Effector memory CD8-positive, alpha-beta T cell (primary cell): ENCODE results near the gene NADSYN1.

Source experiments
- ATAC-seq: fragments of 150-1000 bp; cut with Tn5 transposase; replicated peaks from 2 replicates; pipeline ENCODE4 v1.10.0; 2021; ENCODE audit warnings: mild to moderate bottlenecking, moderate library complexity
- DNase-seq, 3 experiments: peaks; one replicate each; pipeline ENCODE4 v3.0.0; 2021
- H3K27ac Mint-ChIP-seq, 2 donors: one replicate each; pipeline ENCODE4 v1.8.0; 2022; ENCODE audit warnings: mild to moderate bottlenecking in 2 of 2, mixed read lengths in 2 of 2, moderate library complexity in 2 of 2
- H3K27me3 Mint-ChIP-seq, 2 donors: one replicate each; pipeline ENCODE4 v1.8.0; 2022; ENCODE audit warnings: mixed read lengths in 2 of 2
- H3K36me3 Mint-ChIP-seq: one replicate; pipeline ENCODE4 v1.8.0; 2022; ENCODE audit warnings: mild to moderate bottlenecking, moderate library complexity, mixed read lengths; ENCODE audit not compliant: insufficient read depth
- H3K4me1 Mint-ChIP-seq, 2 donors: one replicate each; pipeline ENCODE4 v1.8.0; 2022; ENCODE audit warnings: low read depth in 2 of 2, mixed read lengths in 2 of 2
- H3K4me3 Mint-ChIP-seq, 2 donors: one replicate each; pipeline ENCODE4 v1.8.0; 2022; ENCODE audit warnings: mild to moderate bottlenecking in 2 of 2, mixed read lengths in 2 of 2, moderate library complexity in 2 of 2
- H3K9me3 Mint-ChIP-seq, 2 donors: one replicate each; pipeline ENCODE4 v1.8.0; 2022; ENCODE audit warnings: mixed read lengths in 2 of 2

NADSYN1 gene

DNA sequence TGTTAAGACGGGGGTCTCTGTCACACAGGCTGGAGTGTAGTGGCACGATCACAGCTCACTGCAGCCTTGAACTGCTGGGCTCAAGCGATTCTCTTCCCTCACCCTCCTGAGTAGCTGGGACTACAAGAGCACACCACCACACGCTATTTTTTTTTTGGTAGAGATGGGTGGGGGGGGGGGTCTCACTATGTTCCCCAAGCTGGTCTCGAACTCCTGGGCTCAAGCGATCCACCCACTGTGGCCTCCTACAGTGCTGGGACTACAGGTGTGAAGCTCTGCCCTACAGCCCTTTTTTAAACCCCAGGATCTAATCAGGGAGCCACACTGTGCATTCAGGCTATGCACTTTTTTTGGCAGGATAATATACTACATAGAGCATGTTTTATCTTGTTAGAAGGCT, 3.4 kb upstream of the NADSYN1 start:
- H3K27ac Mint-ChIP-seq, result peak overlapping the region; percentile 81 to 94
- peak overlapping the region; percentile 77 to 83 for H3K4me3 Mint-ChIP-seq
- H3K36me3 Mint-ChIP-seq, result peaks cover 29% of the 10 kb centered on the region
- DNase-seq (no peak), ATAC-seq (no peak)
- H3K27me3 Mint-ChIP-seq, result no peaks in the 10 kb centered on the region
- H3K9me3 Mint-ChIP-seq, result no peaks in the 10 kb centered on the region
- peaks cover 43 to 45% of the 10 kb centered on the region in 2 donors for H3K4me1 Mint-ChIP-seq

DNA sequence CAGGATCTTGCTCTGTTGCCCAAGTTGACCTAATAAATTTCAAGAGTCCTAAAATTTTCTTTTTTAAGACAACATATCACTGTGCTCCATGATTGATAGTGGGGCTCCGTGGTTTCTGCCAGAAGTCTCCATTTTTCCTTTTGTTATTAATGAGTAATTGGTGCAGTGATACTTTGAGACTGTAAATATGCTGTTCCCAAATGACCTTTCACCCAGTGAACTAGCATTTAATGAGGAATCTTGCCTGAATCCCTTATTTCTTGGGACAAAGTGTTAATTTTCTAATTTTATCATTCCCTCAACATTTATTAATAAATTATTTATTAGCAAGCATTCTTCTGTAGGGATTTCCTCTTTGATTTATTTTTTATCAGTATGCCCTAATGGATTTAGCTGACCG, 2.5 kb upstream of the NADSYN1 start:
- H3K4me3 Mint-ChIP-seq, result no peak overlapping the region
- H3K9me3 Mint-ChIP-seq, result no peaks in the 10 kb centered on the region
- no peaks in the 10 kb centered on the region for H3K27me3 Mint-ChIP-seq
- peaks cover 34% of the 10 kb centered on the region for H3K36me3 Mint-ChIP-seq
- H3K4me1 Mint-ChIP-seq, result peaks cover 49 to 50% of the 10 kb centered on the region in 2 donors
- DNase-seq (no peak), ATAC-seq (no peak)
- H3K27ac Mint-ChIP-seq, result no peak overlapping the region

DNA sequence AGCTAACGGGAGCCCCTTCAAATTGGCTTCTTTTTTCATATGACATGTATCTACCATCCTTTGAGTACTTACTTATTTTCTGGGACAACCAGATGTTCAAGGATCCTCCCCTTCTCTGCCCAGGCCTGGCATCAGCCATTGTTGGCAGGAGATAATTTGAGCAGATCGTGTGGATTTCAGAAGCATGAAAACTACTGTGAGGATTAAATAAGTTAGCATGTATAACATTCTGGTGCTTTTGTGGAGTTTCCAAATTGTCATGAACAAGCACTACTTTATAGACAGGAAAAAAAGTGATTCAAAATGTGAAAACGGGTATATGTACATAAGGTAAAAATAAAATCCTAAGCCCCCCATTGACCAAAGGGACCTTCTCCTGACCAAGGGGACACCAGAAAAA, 2.1 kb upstream of the NADSYN1 start:
- DNase-seq (no peak), ATAC-seq (no peak)
- Mint-ChIP-seq H3K4me3 (peak overlapping the region in 1 of 2 donors; percentile 91), H3K27ac (no peak overlapping the region), H3K27me3 (no peaks in the 10 kb centered on the region), H3K36me3 (peaks cover 33% of the 10 kb centered on the region), H3K9me3 (no peaks in the 10 kb centered on the region), H3K4me1 (peaks cover 50 to 53% of the 10 kb centered on the region in 2 donors)

DNA sequence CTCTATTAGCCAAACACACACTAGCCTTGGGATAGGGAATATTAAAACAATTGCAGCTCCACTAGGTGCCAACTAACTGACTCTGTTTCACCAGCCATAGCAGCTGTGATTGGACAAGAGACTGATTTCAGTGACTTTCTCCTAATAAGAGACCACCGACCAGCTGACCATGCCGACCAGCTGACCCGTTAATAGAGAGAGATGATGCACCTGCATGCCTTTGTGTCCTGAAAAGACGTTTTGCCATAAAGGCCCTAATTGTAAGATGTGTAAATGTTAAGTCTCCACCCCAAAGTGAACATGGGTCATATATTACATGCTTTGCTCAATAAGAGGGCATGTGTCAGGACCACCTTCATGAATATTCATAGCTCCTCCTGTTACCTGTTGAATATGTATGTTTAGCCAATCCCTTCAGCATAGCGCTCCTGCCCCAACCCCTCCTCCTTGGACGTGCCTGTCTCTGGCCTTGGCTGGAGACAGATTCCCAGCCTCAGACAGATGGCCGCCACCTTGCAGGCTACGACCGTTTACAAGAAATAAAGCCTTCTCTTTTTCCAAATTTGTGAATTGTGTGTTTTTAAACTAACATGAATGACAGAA, 1.3 kb upstream of the NADSYN1 start:
- Mint-ChIP-seq H3K4me3 (peak overlapping the region; percentile 87 to 91), H3K27ac (peak overlapping the region; percentile 85 to 86), H3K9me3 (no peaks in the 10 kb centered on the region), H3K4me1 (peaks cover 56 to 61% of the 10 kb centered on the region in 2 donors), H3K27me3 (no peaks in the 10 kb centered on the region), H3K36me3 (peaks cover 39% of the 10 kb centered on the region)
- DNase-seq, result peak in 1 of 3 experiments; percentile 5
- no peak for ATAC-seq

DNA sequence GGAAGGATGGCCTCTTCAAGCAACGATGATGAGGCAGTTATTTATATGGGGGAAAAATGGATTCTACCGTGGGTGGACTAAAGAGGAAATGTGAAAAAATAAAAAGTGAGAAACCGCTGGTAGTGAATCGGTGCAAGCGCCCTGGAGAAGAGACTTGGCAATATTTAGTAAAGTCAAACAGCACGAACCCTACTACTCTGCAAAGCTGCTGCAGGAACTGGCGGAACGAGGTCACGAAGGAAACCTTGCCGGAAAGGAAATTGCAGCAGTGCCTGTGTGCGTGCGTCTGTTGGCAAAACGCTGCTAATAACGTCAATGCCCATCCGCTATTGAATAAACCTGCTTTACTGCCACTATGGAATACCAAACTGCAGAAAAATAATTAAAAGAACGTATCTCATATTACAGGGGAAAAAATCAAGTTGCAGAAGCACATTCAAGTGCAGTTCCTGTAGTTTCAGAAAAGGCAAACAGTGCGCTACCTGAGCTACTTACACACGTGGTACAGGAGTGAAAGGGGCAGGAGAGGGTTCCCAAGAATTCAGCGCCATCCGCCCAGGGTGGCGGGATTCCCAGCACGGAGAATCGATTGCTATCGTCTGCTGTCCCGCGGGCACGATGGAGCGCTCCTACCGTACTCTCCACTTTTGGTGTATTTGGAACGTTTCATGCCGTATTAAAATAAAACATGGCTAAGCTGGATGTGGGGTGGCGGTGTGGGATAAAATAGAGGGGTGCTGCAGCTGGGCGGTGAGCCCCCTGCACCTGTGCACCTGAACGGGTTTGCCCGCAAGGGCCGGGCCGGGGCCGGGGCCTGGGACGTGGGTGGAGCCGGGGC, 585 bp upstream of the NADSYN1 start:
- H3K4me3 Mint-ChIP-seq, result peak overlapping the region; percentile 87 to 91

DNA sequence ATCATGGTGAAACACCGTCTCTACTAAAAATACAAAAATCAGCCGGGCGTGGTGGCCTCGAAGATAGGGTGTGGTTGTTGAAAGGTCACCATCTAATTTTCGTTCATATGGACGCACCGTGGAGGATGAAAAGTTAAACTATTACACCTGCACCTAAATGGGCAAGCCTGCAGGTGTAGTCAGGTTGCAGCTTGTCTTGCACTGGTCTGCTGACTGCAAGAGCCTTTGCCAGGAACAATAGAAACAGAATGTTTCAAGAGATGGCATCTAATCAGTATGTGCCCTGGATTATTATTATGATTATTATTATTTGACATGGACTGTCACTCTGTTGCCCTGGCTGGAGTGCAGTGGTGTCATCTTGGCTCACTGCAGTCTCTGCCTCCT, 908 bp downstream of the NADSYN1 start:
- DNase-seq, result no peak
- H3K4me1 Mint-ChIP-seq, result peaks cover 50 to 64% of the 10 kb centered on the region in 2 donors
- H3K4me3 Mint-ChIP-seq, result peak overlapping the region; percentile 87 to 91
- H3K27ac Mint-ChIP-seq, result peak overlapping the region; percentile 85 to 86
- no peaks in the 10 kb centered on the region for H3K27me3 Mint-ChIP-seq
- H3K36me3 Mint-ChIP-seq, result peaks cover 50% of the 10 kb centered on the region
- no peak for ATAC-seq
- H3K9me3 Mint-ChIP-seq, result no peaks in the 10 kb centered on the region

More for the DNA sequence above, 585 bp upstream of the NADSYN1 start:
- H3K27me3 Mint-ChIP-seq, result no peaks in the 10 kb centered on the region
- peak overlapping the region; percentile 85 to 86 for H3K27ac Mint-ChIP-seq
- H3K36me3 Mint-ChIP-seq, result peaks cover 44% of the 10 kb centered on the region
- H3K9me3 Mint-ChIP-seq, result no peaks in the 10 kb centered on the region
- ATAC-seq (peak; percentile 53), DNase-seq (peak; percentile 54 to 61 (median 59))
- H3K4me1 Mint-ChIP-seq, result peaks cover 55 to 61% of the 10 kb centered on the region in 2 donors

DNA sequence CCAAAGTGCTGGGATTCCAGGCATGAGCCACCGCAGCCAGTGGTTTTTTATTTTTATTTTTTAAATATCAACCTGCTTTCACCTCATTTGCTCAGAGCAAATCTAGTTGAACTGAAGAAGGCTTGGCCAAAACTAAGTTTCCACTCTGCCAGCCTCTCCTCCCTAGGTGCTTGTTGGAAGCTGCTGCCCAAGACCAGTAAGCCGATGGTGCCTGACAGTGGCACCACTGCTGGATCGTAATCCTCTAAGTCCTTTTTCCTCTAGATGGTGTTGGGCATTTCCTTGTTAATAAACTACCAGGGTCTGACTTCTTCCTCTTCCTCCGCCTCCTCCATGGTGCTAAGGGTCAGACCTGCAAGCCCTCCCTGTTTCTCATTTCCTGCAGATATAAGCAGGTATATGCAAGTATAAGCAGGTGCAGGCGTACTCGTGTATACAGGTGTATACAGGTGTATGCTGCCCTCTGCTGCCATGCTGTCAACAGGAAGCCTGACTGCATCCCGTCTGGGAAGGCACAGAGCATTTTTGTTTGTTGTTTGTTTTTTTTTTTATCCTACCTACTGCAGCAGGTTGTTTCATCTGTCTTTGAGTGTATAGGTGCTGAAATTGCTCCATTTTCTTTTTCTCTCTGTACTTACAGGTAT, 1.6 kb downstream of the NADSYN1 start:
- H3K4me1 Mint-ChIP-seq, result peaks cover 47 to 59% of the 10 kb centered on the region in 2 donors
- peak; percentile 11 to 21 (median 13) for DNase-seq
- H3K4me3 Mint-ChIP-seq, result peak overlapping the region; percentile 87 to 91
- peak overlapping the region in 1 of 2 donors; percentile 63 for H3K27ac Mint-ChIP-seq
- ATAC-seq, result no peak
- H3K9me3 Mint-ChIP-seq, result no peaks in the 10 kb centered on the region
- peaks cover 53% of the 10 kb centered on the region for H3K36me3 Mint-ChIP-seq
- no peaks in the 10 kb centered on the region for H3K27me3 Mint-ChIP-seq

DNA sequence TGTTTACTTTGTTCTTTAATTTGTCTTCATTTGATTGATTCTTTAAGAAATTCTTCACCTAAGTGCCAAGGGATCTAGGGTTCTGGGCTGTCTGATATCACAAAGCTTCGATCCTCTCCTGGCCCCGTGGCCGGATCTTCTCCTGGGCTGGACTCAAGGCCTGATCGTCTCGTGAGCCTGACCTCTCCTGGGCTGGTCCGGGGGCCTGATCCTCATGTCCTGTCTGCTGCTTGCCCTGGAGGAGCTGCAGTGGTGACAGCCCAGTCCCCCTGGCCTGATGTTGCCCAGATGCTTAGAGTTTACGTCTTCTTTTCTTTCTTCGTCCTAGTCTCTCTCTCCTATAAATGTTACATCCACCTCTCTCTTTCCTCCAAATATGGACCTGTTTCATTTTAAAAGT, 3.3 kb downstream of the NADSYN1 start:
- ATAC-seq (no peak), DNase-seq (no peak)
- H3K4me3 Mint-ChIP-seq, result no peak overlapping the region
- peak overlapping the region in 1 of 2 donors; percentile 28 for H3K27ac Mint-ChIP-seq
- peaks cover 49 to 64% of the 10 kb centered on the region in 2 donors for H3K4me1 Mint-ChIP-seq
- peaks cover 69% of the 10 kb centered on the region for H3K36me3 Mint-ChIP-seq
- no peaks in the 10 kb centered on the region for H3K27me3 Mint-ChIP-seq
- no peaks in the 10 kb centered on the region for H3K9me3 Mint-ChIP-seq

DNA sequence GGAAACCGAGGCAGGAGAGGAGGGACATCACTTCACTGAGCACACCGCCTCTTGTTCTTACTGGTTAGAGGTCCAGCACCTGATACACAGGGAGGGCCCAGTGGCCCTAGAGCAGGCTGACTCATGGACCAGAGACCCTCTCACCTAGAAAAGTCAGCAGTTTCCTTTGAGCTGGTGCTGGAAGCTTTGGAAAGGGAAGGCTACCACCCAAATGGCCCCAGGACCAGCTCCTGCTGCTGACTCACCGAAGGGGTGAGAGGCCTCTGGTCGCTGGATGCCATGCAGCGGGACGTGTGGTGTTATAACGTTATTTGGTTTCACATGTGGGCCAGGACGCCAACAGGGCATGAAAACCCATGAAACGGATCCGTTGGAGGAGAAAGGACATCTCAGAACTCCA, 3.8 kb downstream of the NADSYN1 start:
- Mint-ChIP-seq H3K27me3 (no peaks in the 10 kb centered on the region), H3K9me3 (no peaks in the 10 kb centered on the region), H3K4me1 (peaks cover 48 to 60% of the 10 kb centered on the region in 2 donors), H3K4me3 (no peak overlapping the region), H3K36me3 (peaks cover 69% of the 10 kb centered on the region), H3K27ac (peak overlapping the region in 1 of 2 donors; percentile 28)
- no peak for DNase-seq
- ATAC-seq, result no peak

DNA sequence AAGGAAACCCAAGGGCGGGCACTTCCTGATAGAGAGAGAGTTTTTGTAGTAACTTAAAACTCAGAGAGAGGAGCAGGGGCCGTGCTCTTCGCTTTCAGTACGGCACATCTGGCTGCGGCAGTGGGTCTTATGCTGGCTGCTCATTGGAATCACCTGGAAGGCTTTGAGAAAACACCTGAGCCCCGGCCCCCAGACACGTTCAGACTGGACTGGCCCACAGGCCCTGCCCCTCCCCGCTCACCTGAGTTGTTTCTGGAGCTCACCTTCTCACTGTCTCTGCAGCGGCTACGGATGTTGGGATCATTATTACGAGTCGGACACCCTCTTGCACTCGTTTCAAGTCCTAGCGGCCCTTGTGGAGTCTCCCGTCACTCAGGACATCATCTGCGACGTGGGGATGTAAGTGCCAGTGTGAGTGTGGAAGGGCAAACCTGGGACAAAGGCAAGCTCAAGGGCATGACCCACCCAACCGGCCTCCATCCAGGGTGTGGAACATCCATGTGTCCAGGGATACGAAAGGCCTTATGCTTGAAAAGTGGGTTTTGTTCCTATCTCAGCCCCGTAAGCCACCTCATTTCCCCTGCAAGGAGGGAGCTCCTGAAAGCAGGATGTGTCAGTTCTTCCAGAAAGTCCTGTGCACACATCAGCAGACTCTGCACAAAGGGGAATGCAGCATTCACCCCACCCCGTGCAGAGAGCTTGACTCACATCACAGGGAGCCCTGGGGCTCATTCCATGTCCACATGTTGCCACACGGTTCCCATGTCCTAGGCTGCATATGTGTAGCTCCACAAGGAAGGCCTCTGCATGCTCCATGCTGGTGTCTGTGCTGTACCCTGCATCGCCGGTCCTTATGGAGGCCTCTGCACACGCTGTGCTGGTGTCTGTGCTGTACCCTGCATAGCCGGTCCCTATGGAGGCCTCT, 5.4 kb downstream of the NADSYN1 start:
- Mint-ChIP-seq H3K4me1 (peaks cover 41 to 51% of the 10 kb centered on the region in 2 donors), H3K27ac (no peak overlapping the region), H3K27me3 (no peaks in the 10 kb centered on the region), H3K36me3 (peaks cover 67% of the 10 kb centered on the region), H3K9me3 (no peaks in the 10 kb centered on the region), H3K4me3 (no peak overlapping the region)
- no peak for ATAC-seq
- DNase-seq, result no peak

DNA sequence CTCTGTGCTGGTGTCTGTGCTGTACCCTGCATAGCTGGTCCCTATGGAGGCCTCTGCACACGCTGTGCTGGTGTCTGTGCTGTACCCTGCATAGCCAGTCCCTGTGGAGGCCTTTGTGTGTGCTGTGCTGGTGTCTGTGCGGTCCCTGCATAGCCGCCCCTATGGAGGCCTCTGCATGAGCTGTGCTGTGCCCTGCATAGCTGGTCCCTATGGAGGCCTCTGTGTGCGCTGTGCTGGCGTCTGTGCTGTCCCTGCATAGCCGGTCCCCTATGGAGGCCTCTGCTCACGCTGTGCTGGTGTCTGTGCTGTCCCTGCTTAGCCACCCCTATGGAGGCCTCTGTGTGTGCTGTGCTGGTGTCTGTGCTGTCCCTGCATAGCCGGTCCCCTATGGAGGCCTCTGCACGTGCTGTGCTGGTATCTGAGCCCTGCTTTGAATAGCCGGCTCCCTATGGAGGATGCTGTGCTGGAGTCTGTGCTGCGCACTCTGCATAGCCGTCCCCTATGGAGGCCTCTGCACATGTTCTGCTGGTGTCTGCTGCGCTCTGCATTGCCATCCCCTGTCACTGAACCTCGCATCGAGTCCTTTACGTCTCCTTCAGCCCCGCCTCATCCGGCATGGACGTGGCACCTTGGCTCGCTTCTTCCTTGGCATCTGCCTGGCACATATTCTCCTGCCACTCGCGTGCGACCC, 6.2 kb downstream of the NADSYN1 start:
- no peaks in the 10 kb centered on the region for H3K9me3 Mint-ChIP-seq
- DNase-seq (no peak), ATAC-seq (no peak)
- H3K36me3 Mint-ChIP-seq, result peaks cover 68% of the 10 kb centered on the region
- no peaks in the 10 kb centered on the region for H3K27me3 Mint-ChIP-seq
- H3K27ac Mint-ChIP-seq, result no peak overlapping the region
- no peak overlapping the region for H3K4me3 Mint-ChIP-seq
- peaks cover 37 to 44% of the 10 kb centered on the region in 2 donors for H3K4me1 Mint-ChIP-seq

DNA sequence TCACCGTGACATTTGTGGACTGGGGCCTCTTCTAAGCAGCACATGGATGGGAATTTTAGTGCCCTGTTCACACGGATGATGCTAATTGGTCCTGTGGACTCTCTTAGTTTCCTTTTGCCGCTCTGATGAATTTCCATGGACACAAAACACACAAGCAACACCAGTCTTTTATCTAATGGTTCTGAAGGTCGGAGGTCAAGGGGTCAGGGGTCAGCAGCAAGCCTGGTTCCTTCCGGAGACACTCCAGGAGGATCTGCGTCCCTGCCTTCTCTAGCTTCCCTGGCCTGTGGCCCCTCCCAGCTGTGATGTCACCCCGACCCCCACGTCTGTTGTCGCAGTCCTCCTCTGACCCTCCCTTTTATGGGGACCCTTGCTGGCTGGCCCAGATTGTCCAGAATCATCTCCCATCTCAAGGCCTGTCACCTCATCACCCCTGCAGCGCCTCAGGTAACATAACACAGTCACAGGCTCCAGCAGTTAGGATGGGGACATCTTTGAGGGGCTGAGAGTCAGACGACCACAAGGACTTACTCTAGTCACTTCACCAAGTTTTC, 6.8 kb downstream of the NADSYN1 start:
- no peaks in the 10 kb centered on the region for H3K27me3 Mint-ChIP-seq
- peaks cover 74% of the 10 kb centered on the region for H3K36me3 Mint-ChIP-seq
- H3K27ac Mint-ChIP-seq, result peak overlapping the region in 1 of 2 donors; percentile 39
- ATAC-seq (no peak), DNase-seq (no peak)
- H3K4me3 Mint-ChIP-seq, result no peak overlapping the region
- H3K9me3 Mint-ChIP-seq, result no peaks in the 10 kb centered on the region
- peaks cover 32 to 39% of the 10 kb centered on the region in 2 donors for H3K4me1 Mint-ChIP-seq
